ENCODE measurements around the gene NAV2.

NAV2 gene

GRCh38 chr11:20156280-20156875 lies 443.7 kb downstream of the NAV2 start:
- DNase-seq (ENCODE audit: low read depth), result no peak
- no peak for TF ChIP-seq CTCF (IDR thresholded peaks at IDR 0.05; ENCODE audit: insufficient read depth, low read depth, low read length, missing control alignments)
- H3K4me3 ChIP-seq (ENCODE audit: low read length), result no peak overlapping the region

GRCh38 chr11:20156876-20157613 lies 444.4 kb downstream of the NAV2 start:
- H3K4me3 ChIP-seq (ENCODE audit: low read length), result no peak overlapping the region
- no peak for TF ChIP-seq CTCF (IDR thresholded peaks at IDR 0.05; ENCODE audit: insufficient read depth, low read depth, low read length, missing control alignments)
- DNase-seq (ENCODE audit: low read depth), result no peak

GRCh38 chr11:20157728-20158127 lies 445.1 kb downstream of the NAV2 start:
- no peak for TF ChIP-seq CTCF (IDR thresholded peaks at IDR 0.05; ENCODE audit: insufficient read depth, low read depth, low read length, missing control alignments)
- no peak for DNase-seq (ENCODE audit: low read depth)
- H3K4me3 ChIP-seq (ENCODE audit: low read length), result no peak overlapping the region

- no peak overlapping the region for H3K4me3 ChIP-seq (ENCODE audit: low read length)
- no peak for TF ChIP-seq CTCF (IDR thresholded peaks at IDR 0.05; ENCODE audit: insufficient read depth, low read depth, low read length, missing control alignments)
- DNase-seq (ENCODE audit: low read depth), result peak; percentile 68
Observed at GRCh38 chr11:20158597-20159257, 446.1 kb downstream of the NAV2 start.

- TF ChIP-seq CTCF (IDR thresholded peaks at IDR 0.05; ENCODE audit: insufficient read depth, low read depth, low read length, missing control alignments), result no peak
- DNase-seq (ENCODE audit: low read depth), result no peak
- H3K4me3 ChIP-seq (ENCODE audit: low read length), result no peak overlapping the region
Observed at GRCh38 chr11:20159466-20160381, 447.1 kb downstream of the NAV2 start.

- no peak within 1 kb of the TSS for H3K4me3 ChIP-seq (ENCODE audit: low read length)
- DNase-seq (ENCODE audit: low read depth), result no peak
- TF ChIP-seq CTCF (IDR thresholded peaks at IDR 0.05; ENCODE audit: insufficient read depth, low read depth, low read length, missing control alignments), result no peak
Observed at GRCh38 chr11:20160425-20161229, 448.0 kb downstream of the NAV2 start, which contains the start of gene DBX1. Gene DBX1, minus strand, starts transcription at chr11:20160475. Its CDS starts 151 bp downstream, at chr11:20160324.
